GM19193 (cell line): ENCODE measurements around the gene ADAMTS7.

Experiments used
- POLR2A ChIP-seq: IDR thresholded peaks from 4 replicates; pipeline ENCODE4 v1.6.1; 2011; ENCODE audit not compliant: insufficient read depth, insufficient read length; ENCODE audit errors: extremely low read depth

Gene ADAMTS7

GRCh38 chr15:78836333-78836732, 25.1 kb upstream of the ADAMTS7 start:
- TF ChIP-seq POLR2A, result no peak

- no peak for TF ChIP-seq POLR2A
Measured at GRCh38 chr15:78831229-78832207, 20.3 kb upstream of the ADAMTS7 start.

- TF ChIP-seq POLR2A, result no peak
Measured at GRCh38 chr15:78830514-78831228, 19.4 kb upstream of the ADAMTS7 start.

GRCh38 chr15:78828920-78829319, 17.7 kb upstream of the ADAMTS7 start:
- TF ChIP-seq POLR2A, result no peak

GRCh38 chr15:78822514-78822913, 11.2 kb upstream of the ADAMTS7 start:
- TF ChIP-seq POLR2A, result no peak

- no peak for TF ChIP-seq POLR2A
Measured at GRCh38 chr15:78811825-78812183, 540 bp upstream of the ADAMTS7 start.

- no peak for TF ChIP-seq POLR2A
Measured at GRCh38 chr15:78810362-78811123, 721 bp downstream of the ADAMTS7 start.

GRCh38 chr15:78810003-78810361, 1.3 kb downstream of the ADAMTS7 start:
- TF ChIP-seq POLR2A, result no peak

- TF ChIP-seq POLR2A, result no peak
Measured at GRCh38 chr15:78808550-78808949, 2.7 kb downstream of the ADAMTS7 start.

GRCh38 chr15:78807359-78807758, 3.9 kb downstream of the ADAMTS7 start:
- no peak for TF ChIP-seq POLR2A

GRCh38 chr15:78804391-78804792, 6.9 kb downstream of the ADAMTS7 start:
- TF ChIP-seq POLR2A, result no peak

- TF ChIP-seq POLR2A, result no peak
Measured at GRCh38 chr15:78800806-78801205, 10.5 kb downstream of the ADAMTS7 start.

- no peak for TF ChIP-seq POLR2A
Measured at GRCh38 chr15:78800189-78800588, 11.1 kb downstream of the ADAMTS7 start.

- no peak for TF ChIP-seq POLR2A
Measured at GRCh38 chr15:78797951-78798350, 13.3 kb downstream of the ADAMTS7 start.

GRCh38 chr15:78796510-78796909, 14.8 kb downstream of the ADAMTS7 start:
- no peak for TF ChIP-seq POLR2A
